Mesenchymal stem cell (in vitro differentiated cells and primary cell): ENCODE results near the gene LPCAT1.

Experiments
- DNase-seq: peaks from one replicate; pipeline ENCODE4 v3.0.0-alpha.2; 2013
- H2AFZ ChIP-seq: one replicate; pipeline ENCODE4 v1.6.1; 2013; ENCODE audit warnings: low read depth, mild to moderate bottlenecking, control low read depth, inconsistent platforms, low read length, moderate library complexity
- H2AK5ac ChIP-seq: 2 replicates; pipeline ENCODE4 v1.6.1; 2013; ENCODE audit warnings: low read length, moderate library complexity, mild to moderate bottlenecking, inconsistent platforms; ENCODE audit not compliant: severe bottlenecking
- H2BK120ac ChIP-seq: one replicate; pipeline ENCODE4 v1.6.1; 2013; ENCODE audit warnings: low read depth, mild to moderate bottlenecking, inconsistent platforms, low read length, moderate library complexity
- H2BK12ac ChIP-seq, 2 experiments: one replicate each; pipeline ENCODE4 v1.6.1; 2013; ENCODE audit warnings: inconsistent platforms in 2 of 2, low read length in 2 of 2, mild to moderate bottlenecking in 2 of 2, moderate library complexity in 2 of 2, control low read depth in 1 of 2
- H2BK15ac ChIP-seq: one replicate; pipeline ENCODE4 v1.6.1; 2013; ENCODE audit warnings: mild to moderate bottlenecking, low read depth, inconsistent platforms; ENCODE audit not compliant: poor library complexity, severe bottlenecking
- H2BK5ac ChIP-seq: 2 replicates; pipeline ENCODE4 v1.6.1; 2013; ENCODE audit warnings: low read depth, mild to moderate bottlenecking, low read length, control low read depth, inconsistent platforms; ENCODE audit not compliant: poor library complexity, severe bottlenecking
- H3K14ac ChIP-seq, 2 experiments: one replicate each; pipeline ENCODE4 v1.6.1; 2013; ENCODE audit warnings: inconsistent platforms in 2 of 2, low read length in 2 of 2, control low read depth in 1 of 2, mild to moderate bottlenecking in 1 of 2, moderate library complexity in 1 of 2
- H3K18ac ChIP-seq, 2 experiments: one replicate each; pipeline ENCODE4 v1.6.1; 2013; ENCODE audit warnings: inconsistent platforms in 2 of 2, low read length in 2 of 2, control low read depth in 1 of 2, low read depth in 1 of 2, mild to moderate bottlenecking in 1 of 2
- H3K23ac ChIP-seq, 2 experiments: one replicate each; pipeline ENCODE4 v1.6.1; 2013; ENCODE audit warnings: inconsistent platforms in 2 of 2, low read length in 2 of 2, mild to moderate bottlenecking in 2 of 2, moderate library complexity in 2 of 2, control low read depth in 1 of 2
- H3K27ac ChIP-seq: 2 replicates; pipeline ENCODE4 v1.5.1; 2013; ENCODE audit warnings: mild to moderate bottlenecking, moderate library complexity, low read length, control low read depth, inconsistent platforms; ENCODE audit not compliant: poor library complexity, severe bottlenecking
- H3K27me3 ChIP-seq, 2 experiments: 2 replicates each; pipeline versions ENCODE4 v1.6.1 to v1.7.0; 2013; ENCODE audit warnings: low read length in 2 of 2, mild to moderate bottlenecking in 2 of 2, moderate library complexity in 2 of 2, control low read depth in 1 of 2, inconsistent platforms in 1 of 2; ENCODE audit not compliant: control insufficient read depth in 1 of 2, insufficient read depth in 1 of 2
- H3K36me3 ChIP-seq, 2 experiments: 2 replicates each; pipeline versions ENCODE4 v1.6.1 to v1.7.0; 2013; ENCODE audit warnings: low read length in 2 of 2, control low read depth in 1 of 2, inconsistent platforms in 1 of 2, low read depth in 1 of 2, mild to moderate bottlenecking in 1 of 2; ENCODE audit not compliant: insufficient read depth in 2 of 2, control insufficient read depth in 1 of 2
- H3K4ac ChIP-seq, 2 experiments: one replicate each; pipeline ENCODE4 v1.6.1; 2013; ENCODE audit warnings: inconsistent platforms in 2 of 2, low read length in 2 of 2, mild to moderate bottlenecking in 2 of 2, moderate library complexity in 2 of 2, control low read depth in 1 of 2, low read depth in 1 of 2
- H3K4me1 ChIP-seq: 2 replicates; pipeline ENCODE4 v1.6.1; 2013; ENCODE audit warnings: low read depth, low read length, control low read depth; ENCODE audit not compliant: control insufficient read depth, insufficient read depth
- H3K4me2 ChIP-seq: 2 replicates; pipeline ENCODE4 v1.6.1; 2013; ENCODE audit warnings: low read length, mild to moderate bottlenecking, inconsistent platforms; ENCODE audit not compliant: poor library complexity, severe bottlenecking
- H3K4me3 ChIP-seq, 2 experiments: 2 replicates each; pipeline versions ENCODE4 v1.5.1 to v1.7.0; 2013; ENCODE audit warnings: low read length in 2 of 2, mild to moderate bottlenecking in 2 of 2, control low read depth in 1 of 2, low read depth in 1 of 2; ENCODE audit not compliant: insufficient read depth in 1 of 2
- H3K79me1 ChIP-seq: replicated peaks from 2 replicates; pipeline ENCODE4 v1.6.1; 2013; ENCODE audit warnings: mild to moderate bottlenecking, control low read depth, low read length, inconsistent platforms; ENCODE audit not compliant: poor library complexity, severe bottlenecking
- H3K9ac ChIP-seq: 2 replicates; pipeline ENCODE4 v1.7.0; 2013; ENCODE audit warnings: mild to moderate bottlenecking, low read length, moderate library complexity
- H3K9me3 ChIP-seq: 2 replicates; pipeline ENCODE4 v1.7.0; 2013; ENCODE audit warnings: mild to moderate bottlenecking, low read length; ENCODE audit not compliant: control insufficient read depth
- H4K8ac ChIP-seq: one replicate; pipeline ENCODE4 v1.6.1; 2013; ENCODE audit warnings: inconsistent platforms, mild to moderate bottlenecking, low read length, moderate library complexity
- H4K91ac ChIP-seq: one replicate; pipeline ENCODE4 v1.6.1; 2013; ENCODE audit warnings: mild to moderate bottlenecking, low read length, inconsistent platforms
- WGBS: methylation state at CpG from one replicate; pipeline ENCODE4 v1.1.7; 2013; ENCODE audit warnings: mixed read lengths; 5-methylcytosine and 5-hydroxymethylcytosine counted together

Gene LPCAT1

DNA sequence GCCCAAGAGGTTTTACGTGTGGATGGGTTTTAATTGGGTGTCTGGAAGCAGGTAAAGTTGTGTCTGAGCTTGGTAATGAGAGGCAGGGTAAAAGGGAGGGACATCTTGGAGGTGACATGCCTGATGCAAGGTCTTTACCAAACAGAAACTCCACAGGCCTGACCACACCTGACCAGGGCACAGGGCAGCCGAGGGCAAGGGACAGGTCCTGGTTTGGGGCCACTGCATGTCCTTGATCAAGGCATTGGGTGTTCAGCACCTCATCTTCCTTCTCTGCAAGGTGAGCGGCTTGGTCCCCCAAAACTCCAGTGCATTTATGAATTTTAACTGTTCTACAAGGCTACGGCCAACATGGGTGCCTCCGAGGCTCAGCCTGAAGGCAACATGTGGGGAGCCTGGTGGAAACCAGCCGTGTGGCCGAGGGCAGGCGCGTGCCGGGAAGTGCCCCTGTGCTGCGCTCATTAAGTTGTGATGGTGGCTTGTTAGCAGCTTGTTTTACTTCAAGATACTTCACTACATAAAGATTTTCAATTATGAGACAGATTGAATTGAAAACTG lies 30.7 kb upstream of the LPCAT1 start:
- 82% methylated on average over 8 of the region's 11 CpGs for WGBS
- no peaks in the 10 kb centered on the region for H3K79me1 ChIP-seq

DNA sequence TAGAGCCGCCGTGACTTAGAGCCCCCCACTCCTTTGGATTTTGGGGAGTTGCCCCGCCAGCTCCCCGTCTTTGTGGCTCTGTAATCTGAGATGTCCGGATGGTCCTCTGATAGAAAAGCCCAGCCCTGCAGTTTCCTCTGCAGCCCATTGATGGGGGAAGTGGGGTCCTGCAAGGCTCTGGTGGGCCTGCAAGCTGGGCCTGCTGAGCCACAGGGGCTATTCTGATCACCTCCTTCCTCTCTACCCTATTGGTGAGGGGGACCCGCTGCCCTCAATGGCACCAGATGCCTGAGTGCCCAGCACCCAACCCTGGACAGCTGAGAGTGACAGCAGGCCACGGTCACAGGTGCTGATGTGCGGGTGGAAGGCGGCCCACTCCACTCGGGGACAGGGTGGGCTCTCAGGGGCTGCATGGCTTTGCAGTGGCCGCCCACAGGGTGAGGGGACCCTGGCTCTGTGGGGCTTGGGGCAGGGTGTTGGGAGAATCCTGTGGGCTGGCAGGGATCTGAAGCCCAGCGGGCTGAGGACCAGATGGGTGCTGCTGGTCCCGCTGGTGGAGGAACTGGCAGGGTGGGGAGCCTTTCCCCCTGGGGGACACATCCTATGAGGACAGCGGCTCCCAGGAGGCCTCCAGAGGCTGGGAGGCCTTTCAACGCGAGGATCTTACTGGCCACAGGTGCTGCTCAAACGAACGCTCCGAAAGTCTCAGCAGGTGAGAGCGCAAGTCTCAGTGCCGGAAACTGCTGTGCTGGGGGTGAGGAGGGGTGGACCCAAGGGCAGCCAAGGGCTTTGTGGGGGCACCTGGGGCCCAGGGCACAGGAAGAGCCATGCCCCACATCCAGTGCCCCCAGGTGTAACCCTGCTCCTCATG lies 30.0 kb upstream of the LPCAT1 start:
- no peak overlapping the region for H4K8ac ChIP-seq
- peaks cover 3 to 22% of the 10 kb centered on the region in 2 experiments for H3K27me3 ChIP-seq
- H3K9me3 ChIP-seq, result no peaks in the 10 kb centered on the region
- H2BK12ac ChIP-seq, result no peak overlapping the region
- H3K18ac ChIP-seq, result no peak overlapping the region
- H3K14ac ChIP-seq, result no peak overlapping the region
- no peak for DNase-seq
- H3K4me1 ChIP-seq, result peaks cover 31% of the 10 kb centered on the region
- no peak overlapping the region for H2BK120ac ChIP-seq
- 84% methylated on average over 21 of the region's 21 CpGs for WGBS
- H2AK5ac ChIP-seq, result peak overlapping the region; percentile 11
- H3K9ac ChIP-seq, result no peak overlapping the region
- H3K4ac ChIP-seq, result no peak overlapping the region
- no peak overlapping the region for H4K91ac ChIP-seq
- no peak overlapping the region for H2BK15ac ChIP-seq
- no peak overlapping the region for H3K4me3 ChIP-seq
- no peaks in the 10 kb centered on the region for H3K79me1 ChIP-seq
- H3K27ac ChIP-seq, result no peak overlapping the region
- no peaks in the 10 kb centered on the region for H3K36me3 ChIP-seq
- H3K4me2 ChIP-seq, result no peak overlapping the region
- no peak overlapping the region for H3K23ac ChIP-seq
- H2AFZ ChIP-seq, result no peak overlapping the region
- no peak overlapping the region for H2BK5ac ChIP-seq

More for the DNA sequence above, 30.7 kb upstream of the LPCAT1 start:
- Histone ChIP-seq H3K9me3 (no peaks in the 10 kb centered on the region), H3K4me2 (no peak overlapping the region), H3K4me3 (no peak overlapping the region), H3K4me1 (peaks cover 31% of the 10 kb centered on the region), H3K27me3 (peaks cover 0 to 15% of the 10 kb centered on the region in 2 experiments), H3K36me3 (no peaks in the 10 kb centered on the region), H2BK5ac (no peak overlapping the region), H3K4ac (no peak overlapping the region), H2BK12ac (no peak overlapping the region), H2BK120ac (no peak overlapping the region), H3K18ac (no peak overlapping the region), H3K14ac (no peak overlapping the region), H3K23ac (no peak overlapping the region), H2AK5ac (peak overlapping the region; percentile 11), H4K91ac (no peak overlapping the region), H2BK15ac (no peak overlapping the region), H4K8ac (no peak overlapping the region), H3K27ac (no peak overlapping the region), H3K9ac (no peak overlapping the region), H2AFZ (no peak overlapping the region)
- no peak for DNase-seq

DNA sequence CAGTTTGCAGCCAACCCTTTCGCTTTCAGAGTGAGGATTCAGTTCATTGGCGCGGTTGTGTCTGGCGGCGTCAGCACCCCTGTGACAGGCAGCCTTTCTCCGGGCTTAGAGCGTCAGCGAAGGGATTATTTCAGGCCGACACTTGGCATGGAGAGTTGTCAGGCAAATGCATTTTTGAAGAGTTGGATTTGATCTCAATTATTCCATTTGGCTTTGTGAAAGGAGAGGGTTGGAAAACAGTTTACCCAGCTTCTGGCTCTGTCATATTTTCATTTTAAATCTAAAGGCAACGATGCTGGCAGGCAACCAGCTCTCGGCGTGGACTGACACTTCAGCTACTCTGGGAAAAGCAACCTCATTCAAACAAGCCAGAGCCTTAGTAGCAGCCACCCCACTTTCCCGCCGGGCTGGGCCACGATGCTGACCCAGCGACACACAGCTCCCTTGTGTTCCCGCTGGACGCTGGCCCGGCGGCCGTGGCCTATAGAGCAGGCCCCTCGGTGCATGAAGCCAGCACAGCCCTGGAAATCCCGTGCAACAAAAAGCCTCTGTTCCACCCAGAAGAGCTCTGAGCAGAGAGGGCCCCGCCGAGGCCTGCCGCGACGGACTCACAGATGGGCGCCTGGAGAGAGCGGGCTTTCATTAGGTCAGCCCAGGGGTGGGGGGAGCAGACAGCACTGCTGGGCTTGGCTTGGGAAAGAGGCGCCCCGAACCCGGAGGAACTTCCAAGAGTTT lies 28.9 kb upstream of the LPCAT1 start:
- WGBS, result 86% methylated on average over 33 of the region's 33 CpGs
- no peak overlapping the region for H2BK15ac ChIP-seq
- no peak for DNase-seq

More for the DNA sequence above, 28.9 kb upstream of the LPCAT1 start:
- H2BK12ac ChIP-seq, result no peak overlapping the region
- peaks cover 31% of the 10 kb centered on the region for H3K4me1 ChIP-seq
- H3K18ac ChIP-seq, result no peak overlapping the region
- H3K23ac ChIP-seq, result no peak overlapping the region
- no peak overlapping the region for H4K91ac ChIP-seq
- no peak overlapping the region for H4K8ac ChIP-seq
- no peak overlapping the region for H3K4ac ChIP-seq
- H3K9me3 ChIP-seq, result no peaks in the 10 kb centered on the region
- H3K14ac ChIP-seq, result no peak overlapping the region
- no peak overlapping the region for H2BK5ac ChIP-seq
- peak overlapping the region; percentile 28 for H3K9ac ChIP-seq
- H2AFZ ChIP-seq, result no peak overlapping the region
- H3K79me1 ChIP-seq, result no peaks in the 10 kb centered on the region
- peaks cover 8 to 24% of the 10 kb centered on the region in 2 experiments for H3K27me3 ChIP-seq
- H3K36me3 ChIP-seq, result no peaks in the 10 kb centered on the region
- peak overlapping the region in 1 of 2 experiments; percentile 40 for H3K4me3 ChIP-seq
- H3K27ac ChIP-seq, result no peak overlapping the region
- H2BK120ac ChIP-seq, result no peak overlapping the region
- H2AK5ac ChIP-seq, result no peak overlapping the region
- no peak overlapping the region for H3K4me2 ChIP-seq
